Ovary (tissue), 3 donors: Measurements from ENCODE around the gene VDR.

Source experiments
- CTCF ChIP-seq, 3 donors: fragments of 450-650 bp in 2 of 3; fragments of 200-600 bp in 1 of 3; IDR thresholded peaks; one replicate each; pipeline versions ENCODE4 v1.5.1 to v1.8.0; 2016 to 2022; ENCODE audit warnings: antibody characterized with exemption in 3 of 3, mild to moderate bottlenecking in 1 of 3
- EP300 ChIP-seq: sonication (generic); formaldehyde crosslinking; IDR thresholded peaks from one replicate; pipeline ENCODE4 v1.6.1; 2017; ENCODE audit warnings: antibody characterized with exemption
- POLR2A ChIP-seq: fragments of 450-650 bp; IDR thresholded peaks from one replicate; pipeline ENCODE4 v1.6.1; 2017; ENCODE audit warnings: antibody characterized with exemption, mild to moderate bottlenecking, moderate library complexity
- donor health status: DM: no; HTN: no; CAD: no.

GRCh38 chr12:47841910-47842309 lies 62.9 kb downstream of the VDR start:
- TF ChIP-seq CTCF (IDR thresholded peaks at IDR 0.05), result no peak
- no peak for TF ChIP-seq EP300
- TF ChIP-seq POLR2A, result no peak
